ENCODE results near the gene MSRB1.
"Not testable (repeated sequence)": the region's sequence is repeated elsewhere in the genome, so short reads cannot be mapped to it uniquely, and the experiment has no call there.

MSRB1 gene

DNA sequence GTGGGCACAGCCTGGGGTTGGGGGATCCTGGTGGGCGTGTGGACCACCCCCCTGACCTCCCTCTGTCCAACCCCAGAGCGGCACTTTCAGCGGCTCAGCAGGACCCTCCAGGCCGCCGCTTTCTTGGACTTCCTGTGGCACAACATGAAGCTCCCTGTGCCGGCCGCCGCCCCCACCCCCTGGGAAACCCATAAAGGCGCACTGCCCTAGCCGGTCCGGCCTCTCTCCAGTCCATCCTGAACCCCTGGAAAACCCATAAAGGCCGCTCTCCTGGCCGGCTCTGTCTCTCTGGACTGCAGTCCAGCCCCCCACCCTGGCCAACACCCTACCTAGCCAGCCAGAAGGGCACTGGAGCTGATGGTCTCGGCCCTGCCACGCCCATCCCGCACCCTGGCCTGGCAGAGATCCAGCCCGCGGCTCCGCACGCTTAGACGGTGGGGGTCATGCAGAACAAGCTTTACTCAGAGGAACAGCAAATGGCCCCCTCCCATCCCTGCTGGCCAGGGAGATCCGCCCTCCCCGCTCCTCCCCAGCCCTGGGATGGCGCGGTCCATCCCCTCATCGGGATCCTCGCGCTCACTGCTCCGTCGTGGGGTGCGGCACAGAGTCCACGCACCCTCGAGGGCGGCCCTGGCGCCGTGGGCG is 35.6 kb upstream of the MSRB1 start:
- DNase-seq = no peak

DNA sequence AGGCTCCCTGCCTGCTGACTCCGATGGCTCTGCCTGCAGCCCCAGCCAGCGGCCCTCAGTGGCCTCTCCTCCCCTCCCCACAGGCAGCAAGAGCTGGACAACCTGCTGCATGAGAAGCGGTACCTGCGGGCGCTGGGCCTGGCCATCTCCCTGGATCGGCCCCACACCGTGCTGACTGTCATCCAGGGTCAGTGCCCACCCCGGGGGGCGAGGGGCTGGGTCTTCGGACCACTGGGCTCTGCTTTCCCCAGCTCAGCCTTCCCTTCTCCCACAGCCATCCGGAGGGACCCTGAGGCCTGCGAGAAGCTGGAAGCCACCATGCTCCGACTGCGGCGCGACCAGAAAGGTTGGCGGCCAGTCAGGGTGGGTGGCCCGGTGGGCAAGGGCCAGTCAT is 34.9 kb upstream of the MSRB1 start:
- no peak for DNase-seq

GRCh38 chr16:1976951-1977874 is 34.2 kb upstream of the MSRB1 start:
- DNase-seq = no peak

- no peak for DNase-seq
Measured at GRCh38 chr16:1976216-1976520, 33.2 kb upstream of the MSRB1 start.

- DNase-seq = no peak
Measured at GRCh38 chr16:1975432-1976215, 32.6 kb upstream of the MSRB1 start.

- no peak for DNase-seq
Measured at GRCh38 chr16:1974157-1975070, 31.4 kb upstream of the MSRB1 start.

DNA sequence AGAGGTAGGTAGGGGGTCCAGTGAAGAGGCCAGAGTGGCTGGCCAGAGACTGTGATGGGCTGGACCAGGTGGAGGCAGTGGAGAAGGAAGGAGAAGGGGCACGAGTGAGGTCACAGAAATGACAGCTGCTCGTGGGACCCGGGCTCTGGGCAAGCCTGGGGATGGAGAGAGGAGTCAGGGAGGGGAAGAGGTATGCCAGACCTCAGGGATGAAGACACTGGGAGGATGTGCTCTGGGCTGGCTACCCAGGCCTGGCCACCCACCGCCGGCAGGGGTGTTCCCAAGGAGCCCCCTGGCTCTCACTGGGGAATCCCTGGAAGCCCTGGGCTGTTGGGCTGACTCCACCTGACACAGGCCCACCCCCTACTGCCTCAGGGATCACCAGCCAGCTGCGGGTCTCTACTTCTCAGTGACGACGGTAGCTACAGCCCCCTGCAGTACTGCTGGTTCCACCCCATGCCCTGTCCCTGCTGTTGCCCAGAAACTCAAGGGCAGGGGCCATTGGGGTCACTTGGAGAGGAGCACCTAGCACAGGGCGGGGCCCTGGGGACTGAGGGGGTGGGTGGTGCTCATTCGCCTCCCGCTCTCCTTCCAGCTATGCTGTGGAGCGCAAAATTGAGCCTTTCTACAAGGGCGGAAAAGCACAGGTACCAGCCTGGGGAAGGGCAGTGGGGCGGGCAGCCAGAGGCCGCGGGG is 30.6 kb upstream of the MSRB1 start:
- DNase-seq = no peak

DNA sequence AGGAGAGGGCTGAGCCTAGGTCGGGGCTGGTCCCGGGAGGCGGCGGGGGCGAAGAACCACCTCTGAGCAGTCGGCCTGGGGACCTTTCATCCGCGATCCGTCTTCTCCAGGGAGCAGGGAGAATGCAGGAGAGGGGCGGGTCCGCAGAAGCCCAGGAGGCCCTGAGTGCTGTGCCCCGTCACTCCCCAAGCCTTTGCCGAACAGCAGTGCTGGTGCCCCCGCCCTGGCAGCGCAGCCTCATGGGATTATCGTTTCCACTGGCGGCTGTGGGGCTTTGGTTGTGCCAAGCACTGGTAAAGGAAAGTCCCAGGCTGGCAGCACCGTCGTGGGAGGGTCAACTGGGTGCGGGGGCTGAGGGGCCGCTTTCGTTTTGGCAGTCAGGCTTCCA is 29.5 kb upstream of the MSRB1 start:
- no peak for DNase-seq

- DNase-seq = peak; percentile 70
Measured at GRCh38 chr16:1971796-1972489, 28.9 kb upstream of the MSRB1 start, which contains the start of gene TBL3. Gene TBL3 (plus strand): TSS chr16:1972053. CDS start chr16:1972165, 112 bp downstream.

GRCh38 chr16:1968146-1968953 is 25.4 kb upstream of the MSRB1 start:
- DNase-seq = no peak

GRCh38 chr16:1966460-1966859 is 23.5 kb upstream of the MSRB1 start, which contains the start of gene RNF151:
Gene RNF151 (plus strand): TSS chr16:1966856. CDS start chr16:1966882, 26 bp downstream.
- no peak for DNase-seq

DNA sequence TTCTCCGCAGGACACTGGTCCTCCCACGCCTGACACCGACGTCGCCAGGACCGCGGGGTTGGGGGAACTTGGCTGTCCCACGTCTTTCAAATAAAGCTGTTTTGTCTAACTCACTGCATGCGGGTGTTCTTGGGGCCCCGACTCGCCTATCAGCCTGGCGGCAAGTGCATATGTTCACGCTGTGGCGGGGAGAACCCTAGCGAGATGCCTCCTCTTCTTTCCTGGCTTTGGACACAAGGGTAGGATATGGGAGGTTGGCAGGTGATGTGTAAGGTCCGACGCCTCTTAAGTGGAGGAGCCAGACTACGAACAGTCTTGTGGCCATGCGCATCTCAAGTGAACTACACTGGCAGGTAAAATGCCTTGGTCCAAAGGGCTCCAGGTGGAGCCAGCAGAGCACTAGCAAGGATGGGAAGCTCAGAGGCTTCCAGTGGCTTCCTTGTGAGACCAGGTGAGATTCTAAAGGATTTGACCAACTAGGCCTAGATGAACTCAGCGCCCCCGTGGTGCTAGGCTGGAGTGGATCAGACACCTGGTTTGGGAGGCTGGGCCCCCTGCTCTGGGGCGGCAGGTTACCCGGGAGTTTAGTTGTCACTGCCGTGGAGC is 22.5 kb upstream of the MSRB1 start:
- no peak for DNase-seq

DNA sequence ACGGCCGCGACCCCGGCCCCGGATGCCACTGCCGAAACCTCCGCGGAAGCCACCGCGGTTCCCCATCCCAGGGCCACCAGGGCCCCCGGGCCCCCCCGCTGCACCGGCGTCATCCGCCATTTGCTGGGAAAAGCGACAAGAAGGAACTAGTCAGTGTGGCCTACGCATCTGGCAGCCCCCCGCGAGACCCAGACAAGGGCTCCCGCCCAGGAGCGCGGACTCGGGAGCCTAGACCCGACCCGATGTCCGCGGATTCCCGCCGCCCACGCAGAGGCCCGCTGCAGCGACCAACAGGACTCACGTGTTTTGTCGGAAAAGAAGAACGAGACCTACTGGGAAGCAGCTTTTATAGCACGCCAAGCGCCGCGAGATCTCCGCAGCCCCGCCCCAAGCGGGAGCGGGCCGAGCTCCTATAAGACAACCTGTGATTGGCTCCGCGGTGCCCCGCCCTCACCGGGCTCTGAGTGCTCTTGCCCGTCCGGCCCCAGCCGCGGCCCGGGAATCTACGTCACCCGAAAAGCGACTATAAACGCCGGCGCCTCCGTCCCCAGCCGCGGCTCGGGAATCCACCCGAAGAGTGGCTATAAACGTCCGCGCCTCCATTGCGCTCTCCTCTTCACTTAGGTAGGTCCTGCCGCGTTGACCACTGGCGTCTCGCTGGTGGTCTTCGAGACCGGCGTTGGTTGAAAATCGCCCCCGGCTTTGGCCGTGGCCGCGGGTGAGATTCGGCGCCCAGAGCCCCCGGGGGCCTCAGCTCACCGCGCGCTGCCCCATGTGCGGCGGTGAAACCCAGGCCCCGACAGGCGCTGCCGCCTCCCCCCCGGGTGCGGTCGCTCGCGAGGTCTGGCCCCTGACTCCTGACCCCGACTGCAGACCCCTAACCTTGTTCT is 21.8 kb upstream of the MSRB1 start, which contains the start of gene RPS2:
RPS2 (minus strand) TSS at position 321 of the 890 bp plus-strand sequence; CDS start at position 120, 201 bp downstream.
- DNase-seq = peak; percentile 84

DNA sequence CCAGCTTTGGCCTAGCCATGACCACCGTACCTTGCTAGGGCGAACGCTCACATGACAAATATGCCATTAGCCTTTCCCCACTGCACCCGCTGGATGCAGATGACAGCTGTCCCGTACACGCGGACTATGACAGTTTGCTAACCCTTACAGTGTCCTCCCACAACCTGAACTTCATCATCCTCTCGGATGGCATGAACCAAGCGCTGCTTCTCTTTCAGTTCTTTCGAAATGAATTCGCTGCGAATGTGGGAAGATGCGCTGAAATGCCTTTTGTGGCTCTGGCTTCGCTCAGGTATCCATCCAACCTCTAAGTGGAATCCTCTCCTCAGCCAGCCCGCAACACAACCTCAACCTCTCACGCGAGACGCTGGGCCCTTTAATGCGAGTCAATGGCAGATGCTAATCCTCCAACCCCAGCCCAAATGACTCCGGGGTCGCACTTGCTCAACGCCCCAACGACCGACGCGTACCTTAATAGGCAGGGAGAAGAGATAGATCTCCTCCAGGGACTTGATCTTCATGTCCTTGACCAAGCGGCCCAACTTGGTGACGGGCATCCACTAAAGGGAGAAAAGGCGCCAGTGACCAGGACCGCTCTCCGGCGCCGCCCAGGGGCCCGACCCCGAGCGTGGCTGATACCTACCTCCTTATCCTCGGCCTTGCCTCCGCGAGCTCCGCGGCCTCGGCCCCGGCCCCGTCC is 21.0 kb upstream of the MSRB1 start:
- DNase-seq = no peak

GRCh38 chr16:1962161-1963153 is 19.5 kb upstream of the MSRB1 start:
- DNase-seq = not testable (repeated sequence)

DNA sequence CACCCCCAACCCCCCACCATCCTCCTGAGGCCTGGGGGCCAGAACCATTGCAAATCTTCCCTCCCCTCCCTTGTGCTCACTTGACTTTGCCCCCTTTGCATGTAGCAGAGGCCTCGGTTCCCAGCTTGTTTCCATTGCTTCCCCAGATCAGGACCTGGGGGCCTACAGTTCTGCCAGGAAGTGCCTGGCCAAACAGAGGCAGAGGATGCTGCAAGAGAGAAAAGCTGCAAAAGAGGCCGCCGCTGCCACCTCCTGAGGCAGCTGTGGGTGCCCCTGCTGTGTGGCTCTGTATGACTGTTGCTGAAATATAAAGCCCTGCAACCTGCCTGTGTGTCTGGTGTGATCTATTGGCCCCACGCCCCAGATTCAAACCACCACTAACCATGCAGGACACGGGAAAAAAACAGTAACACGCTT is 18.7 kb upstream of the MSRB1 start:
- no peak for DNase-seq
